Adrenal gland (tissue), 12 donors: Measurements from ENCODE around the gene SMURF1. TPM values are rescaled to one million over a fixed set of nuclear protein-coding genes. Genes with fewer than 3 reads are reported as not detected.

Experiments used
- DNase-seq, 7 donors: peaks; one replicate each; pipeline ENCODE4 v3.0.0-alpha.2; 2019 to 2020
- H3K27ac ChIP-seq, 5 donors: fragments of 200-600 bp; sonication (generic) in 4 of 5; 1 replicate in 3 of 5; 2 replicates in 2 of 5; pipeline versions ENCODE4 v1.5.1 to v1.8.0; 2016 to 2020; ENCODE audit warnings: mild to moderate bottlenecking in 1 of 5
- H3K27me3 ChIP-seq: fragments of 200-600 bp; 2 replicates; pipeline ENCODE4 v1.8.0; 2021
- H3K36me3 ChIP-seq, 2 donors: fragments of 200-600 bp; replicated peaks in 1 of 2; 1 replicate in 1 of 2; 2 replicates in 1 of 2; pipeline versions ENCODE4 v1.5.1 to v1.8.0; 2018 to 2022
- H3K4me1 ChIP-seq, 2 donors: fragments of 200-600 bp; replicated peaks in 1 of 2; 1 replicate in 1 of 2; 2 replicates in 1 of 2; pipeline versions ENCODE4 v1.5.1 to v1.8.0; 2018 to 2021
- H3K4me3 ChIP-seq, 4 donors: fragments of 200-600 bp; sonication (generic) in 3 of 4; one replicate each; pipeline ENCODE4 v1.5.1; 2016 to 2018
- H3K9me3 ChIP-seq, 3 donors: fragments of 200-600 bp; sonication (generic) in 1 of 3; replicated peaks in 1 of 3; 1 replicate in 2 of 3; 2 replicates in 1 of 3; pipeline versions ENCODE4 v1.5.1 to v1.8.0; 2016 to 2021
- POLR2A ChIP-seq, 2 donors: fragments of 450-650 bp; IDR thresholded peaks; one replicate each; pipeline ENCODE4 v1.6.1; 2017; ENCODE audit warnings: antibody characterized with exemption in 2 of 2, mild to moderate bottlenecking in 2 of 2, moderate library complexity in 1 of 2
- WGBS, 4 donors: extraction: QIAGEN DNeasy Blood & Tissue Kit in 2 of 4; methylation state at CpG; one replicate each; pipeline versions ENCODE4 v1.1.5 to v1.1.7; 2013 to 2017; 5-methylcytosine and 5-hydroxymethylcytosine counted together
- intact Hi-C, 2 donors: fragments of 100-400 bp; cut with DNase I; formaldehyde crosslinking; loops; one replicate each; pipeline versions ENCODE4 v1.14.1 to v1.15.0; 2022 to 2023
- polyA plus RNA-seq, 3 donors: library from polyadenylated mRNA; stranded (reverse); fragments of 200-250 nt in 2 of 3; fragments of 350-450 nt in 1 of 3; fragmentation: Illumina TruSeq in 1 of 3; extraction: RNeasy Lipid Tissue Mini Kit (QIAGEN cat#74804) in 1 of 3; gene quantifications; one replicate each; pipeline ENCODE4 v1.2.3, GENCODE V29; 2013 to 2014
- total RNA-seq, 9 donors: library from RNA; depleted of rRNA in 4 of 9; stranded (reverse); fragments of >200 nt in 4 of 9; fragments of 120-200 nt in 1 of 9; fragmentation: NEBNext Ultra II Directional in 1 of 9; extraction: Animal tissue kit (Norgen Biotek cat#: 25700) in 1 of 9; gene quantifications; one replicate each; pipeline versions ENCODE4 v1.1.0 to v1.2.4, GENCODE V29; 2013 to 2023
- TF ChIP-seq, protein P1 (sequence below), 6 experiments: fragments of 450-650 bp in 4 of 6; fragments of 200-600 bp in 2 of 6; sonication (generic) in 1 of 6; IDR thresholded peaks; 1 replicate in 5 of 6; 2 replicates in 1 of 6; pipeline versions ENCODE4 v1.5.1 to v1.8.0; 2016 to 2021; ENCODE audit warnings: antibody characterized with exemption in 6 of 6, mild to moderate bottlenecking in 2 of 6, moderate library complexity in 1 of 6
- donor health status: healthy with polysubstance abuse.
- donor health status: Bipolar disorder and iron deficiency.
- donor health status: DM: yes; HTN: yes; CAD: no.
- donor health status: DM: no; HTN: no; CAD: no.
- donor health status: DM: no; HTN: no; CAD: no.
- donor health status: DM: yes; HTN: yes; CAD: no.

Gene SMURF1
- total and polyA plus RNA-seq, 12 donors: 8.9 to 40.3 (median 22.3) TPM

DNA sequence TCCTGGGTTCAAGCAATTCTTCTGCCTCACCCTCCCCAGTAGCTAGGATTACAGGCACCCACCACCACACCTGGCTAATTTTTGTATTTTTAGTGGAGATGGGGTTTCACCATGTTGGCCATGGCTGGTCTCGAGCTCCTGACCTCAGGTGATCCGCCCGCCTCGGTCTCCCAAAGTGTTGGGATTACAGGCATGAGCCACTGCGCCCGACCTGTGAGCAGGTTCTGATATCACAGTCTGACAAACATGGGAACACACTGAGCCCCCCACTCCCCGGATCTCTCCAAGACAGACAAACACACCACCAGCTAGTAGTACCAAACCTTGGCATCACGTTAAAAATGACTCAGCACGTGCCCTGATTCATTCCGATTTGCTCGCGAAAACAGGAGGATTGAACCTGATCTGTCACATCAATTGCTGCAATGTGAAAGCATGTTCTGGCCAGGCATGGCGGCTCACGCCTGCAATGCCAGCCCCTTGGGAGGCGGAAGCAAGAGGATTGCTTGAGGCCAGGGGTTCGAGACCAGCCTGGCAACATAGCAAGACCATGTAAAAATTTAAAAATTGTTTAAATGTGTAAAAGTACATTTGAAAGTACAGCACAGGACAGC lies 106.5 kb downstream of the SMURF1 start:
- H3K36me3 ChIP-seq: peaks cover 0 to 94% of the 10 kb centered on the region in 2 donors
- no peaks in the 10 kb centered on the region for H3K27me3 ChIP-seq
- 72 to 89% (median 79%) methylated on average over 13 to 16 of the region's 16 CpGs for WGBS, 4 donors
- TF ChIP-seq, protein P1, sequence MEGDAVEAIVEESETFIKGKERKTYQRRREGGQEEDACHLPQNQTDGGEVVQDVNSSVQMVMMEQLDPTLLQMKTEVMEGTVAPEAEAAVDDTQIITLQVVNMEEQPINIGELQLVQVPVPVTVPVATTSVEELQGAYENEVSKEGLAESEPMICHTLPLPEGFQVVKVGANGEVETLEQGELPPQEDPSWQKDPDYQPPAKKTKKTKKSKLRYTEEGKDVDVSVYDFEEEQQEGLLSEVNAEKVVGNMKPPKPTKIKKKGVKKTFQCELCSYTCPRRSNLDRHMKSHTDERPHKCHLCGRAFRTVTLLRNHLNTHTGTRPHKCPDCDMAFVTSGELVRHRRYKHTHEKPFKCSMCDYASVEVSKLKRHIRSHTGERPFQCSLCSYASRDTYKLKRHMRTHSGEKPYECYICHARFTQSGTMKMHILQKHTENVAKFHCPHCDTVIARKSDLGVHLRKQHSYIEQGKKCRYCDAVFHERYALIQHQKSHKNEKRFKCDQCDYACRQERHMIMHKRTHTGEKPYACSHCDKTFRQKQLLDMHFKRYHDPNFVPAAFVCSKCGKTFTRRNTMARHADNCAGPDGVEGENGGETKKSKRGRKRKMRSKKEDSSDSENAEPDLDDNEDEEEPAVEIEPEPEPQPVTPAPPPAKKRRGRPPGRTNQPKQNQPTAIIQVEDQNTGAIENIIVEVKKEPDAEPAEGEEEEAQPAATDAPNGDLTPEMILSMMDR (IDR thresholded peaks at IDR 0.05): no peak
- no peak for TF ChIP-seq POLR2A (IDR thresholded peaks at IDR 0.05)
- peak overlapping the region in 1 of 5 donors; percentile 23 for H3K27ac ChIP-seq
- peak in 2 of 7 donors; percentile 15 to 50 for DNase-seq
- peaks cover 0 to 32% of the 10 kb centered on the region in 2 donors for H3K4me1 ChIP-seq
- H3K4me3 ChIP-seq: no peak overlapping the region
- no peaks in the 10 kb centered on the region for H3K9me3 ChIP-seq
- intact Hi-C loops: loop anchor here in 1 of 2 donors (5.0 kb wide), 2 partner anchors 105 to 275 kb away; partner anchors contain the start of gene SMURF1

DNA sequence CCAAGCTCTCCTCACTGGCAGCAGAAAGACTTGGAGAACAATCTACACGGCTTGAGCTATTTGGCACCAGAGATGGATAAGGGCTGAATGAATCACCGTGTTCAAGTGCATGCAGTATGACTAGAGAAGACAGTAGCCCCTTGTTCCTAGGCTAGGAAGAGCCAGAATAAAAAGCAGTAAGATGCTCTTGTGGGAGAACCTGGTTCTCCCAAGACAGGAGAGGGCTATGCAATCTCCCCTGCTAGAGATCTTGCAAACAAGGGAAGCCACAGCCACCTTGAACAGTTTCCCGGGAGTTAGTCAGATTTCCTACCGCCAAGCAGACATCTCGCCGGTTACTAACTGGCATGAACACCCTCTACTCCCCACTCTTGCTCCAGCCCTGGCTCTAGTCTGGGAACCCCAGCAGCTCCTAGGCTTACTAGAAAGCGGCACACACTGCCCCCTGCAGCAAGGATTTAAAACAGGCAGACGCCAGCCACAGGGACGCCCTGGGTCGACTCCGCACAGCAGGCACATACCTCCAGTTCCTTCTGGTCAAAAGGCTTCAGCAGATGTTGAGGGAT lies 107.3 kb downstream of the SMURF1 start:
- intact Hi-C loops: loop anchor here in 1 of 2 donors (5.0 kb wide), 2 partner anchors 106 to 276 kb away; partner anchors contain the start of gene SMURF1
- H3K36me3 ChIP-seq: peaks cover 0 to 98% of the 10 kb centered on the region in 2 donors

DNA sequence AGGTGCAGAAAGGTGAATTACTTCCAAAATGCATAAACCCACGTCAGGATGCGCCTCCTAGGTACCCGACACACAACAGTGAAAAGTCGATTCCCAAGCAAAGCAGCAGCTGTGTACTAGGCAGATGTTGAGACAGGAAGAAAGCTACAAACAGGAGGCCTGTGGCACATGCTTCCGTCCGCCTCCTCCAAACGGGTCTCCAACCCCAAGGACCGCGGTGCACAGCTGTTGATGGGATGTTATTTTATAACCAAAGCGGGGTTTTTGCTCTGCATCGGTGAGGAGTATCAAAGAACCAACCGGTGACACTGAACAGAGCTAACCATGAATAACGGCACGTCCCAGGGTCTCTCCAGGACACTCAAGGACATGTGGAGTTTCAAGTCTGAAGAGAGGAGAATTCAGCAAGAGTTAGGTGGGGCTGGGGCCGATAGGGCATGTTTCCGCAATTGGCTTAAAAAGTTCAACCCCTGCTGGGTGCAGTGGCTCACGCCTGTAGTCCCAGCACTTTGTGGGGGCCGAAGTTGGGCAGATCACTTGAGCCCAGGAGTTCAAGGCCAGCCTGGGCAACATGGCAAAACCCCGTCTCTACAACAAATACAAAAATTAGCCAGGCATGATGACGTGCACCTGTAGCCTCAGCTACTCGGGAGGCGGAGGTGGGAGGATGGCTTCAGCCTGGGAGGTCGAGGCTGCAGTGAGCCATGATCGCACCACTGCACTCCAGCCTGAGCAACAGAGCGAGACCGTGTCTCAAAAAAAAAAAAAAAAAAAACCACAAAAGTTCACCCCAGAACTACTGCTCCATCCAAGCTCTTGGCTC lies 108.0 kb downstream of the SMURF1 start:
- 71 to 76% (median 73%) methylated on average over 22 to 26 of the region's 26 CpGs for WGBS, 4 donors
- H3K4me1 ChIP-seq: peaks cover 0 to 28% of the 10 kb centered on the region in 2 donors
- H3K9me3 ChIP-seq: no peaks in the 10 kb centered on the region
- peak in 2 of 7 donors; percentile 15 to 49 for DNase-seq
- TF ChIP-seq, protein P1 (IDR thresholded peaks at IDR 0.05): no peak
- TF ChIP-seq POLR2A (IDR thresholded peaks at IDR 0.05): no peak
- H3K36me3 ChIP-seq: peaks cover 0 to 98% of the 10 kb centered on the region in 2 donors
- H3K27me3 ChIP-seq: no peaks in the 10 kb centered on the region
- intact Hi-C loops: loop anchor here in 1 of 2 donors (5.0 kb wide), 2 partner anchors 106 to 276 kb away; partner anchors contain the start of gene SMURF1
- peak overlapping the region in 2 of 5 donors; percentile 1 to 21 for H3K27ac ChIP-seq
- H3K4me3 ChIP-seq: no peak overlapping the region

More for the DNA sequence above, 107.3 kb downstream of the SMURF1 start:
- no peaks in the 10 kb centered on the region for H3K9me3 ChIP-seq
- TF ChIP-seq, protein P1 (IDR thresholded peaks at IDR 0.05): peak in 4 of 6 experiments; percentile 12 to 36 (median 34)
- TF ChIP-seq POLR2A (IDR thresholded peaks at IDR 0.05): no peak
- no peaks in the 10 kb centered on the region for H3K27me3 ChIP-seq
- 54 to 66% (median 62%) methylated on average over 10 to 11 of the region's 11 CpGs for WGBS, 4 donors
- DNase-seq: peak in 5 of 7 donors; percentile 26 to 67 (median 46)
- H3K4me1 ChIP-seq: peaks cover 0 to 29% of the 10 kb centered on the region in 2 donors
- H3K4me3 ChIP-seq: no peak overlapping the region
- peak overlapping the region in 2 of 5 donors; percentile 8 to 21 for H3K27ac ChIP-seq
